Measurements from ENCODE around the gene TEX30. TPM values are rescaled to one million over a fixed set of nuclear protein-coding genes. Genes with fewer than 3 reads are reported as not detected.

The TEX30 gene
- total RNA-seq, 1 experiment from 2014 or later: 8.9 TPM

GRCh38 chr13:102776271-102776670 is 2.7 kb upstream of the TEX30 start:
- DNase-seq (ENCODE audit: low spot score) (no peak), ATAC-seq (no peak)
- Mint-ChIP-seq H3K27ac (no peak overlapping the region), H3K4me3 (no peak overlapping the region), H3K4me1 (peaks cover 7% of the 10 kb centered on the region), H3K9me3 (peaks cover 8% of the 10 kb centered on the region), H3K27me3 (ENCODE audit: low read depth) (peaks cover 25% of the 10 kb centered on the region), H3K36me3 (peaks cover 8% of the 10 kb centered on the region)
- TF ChIP-seq ZNF532 (CRISPR knock-in tag; IDR thresholded peaks at IDR 0.05; ENCODE audit: borderline replicate concordance) (no peak), RORB (CRISPR knock-in tag; IDR thresholded peaks at IDR 0.05) (no peak), MXD4 (CRISPR knock-in tag; IDR thresholded peaks at IDR 0.05; ENCODE audit: borderline replicate concordance) (no peak), GRHL2 (CRISPR knock-in tag; IDR thresholded peaks at IDR 0.05; ENCODE audit: insufficient replicate concordance, severe bottlenecking) (no peak), SOX15 (CRISPR knock-in tag; IDR thresholded peaks at IDR 0.05) (no peak), CDX4 (CRISPR knock-in tag; IDR thresholded peaks at IDR 0.05; ENCODE audit: borderline replicate concordance) (no peak), TEAD4 (CRISPR knock-in tag; IDR thresholded peaks at IDR 0.05) (no peak), NR2C2 (CRISPR knock-in tag; IDR thresholded peaks at IDR 0.05) (no peak), ZNF121 (CRISPR knock-in tag; IDR thresholded peaks at IDR 0.05) (no peak), RELA (CRISPR knock-in tag; IDR thresholded peaks at IDR 0.05; ENCODE audit: borderline replicate concordance) (no peak), ZMAT4 (CRISPR knock-in tag; IDR thresholded peaks at IDR 0.05) (no peak), NFATC4 (CRISPR knock-in tag; IDR thresholded peaks at IDR 0.05) (no peak)
- POLR2A ChIA-PET: no interaction called here
- CTCF ChIA-PET: interaction anchor here (0.6 kb wide), 1 partner anchor 174 kb away, joined by 3 read pairs; no protein-coding TSS in a partner anchor

GRCh38 chr13:102774591-102775520 is 1.3 kb upstream of the TEX30 start:
- DNase-seq (ENCODE audit: low spot score): no peak
- ATAC-seq: no peak
- Mint-ChIP-seq H3K4me3 (peak overlapping the region; percentile 72; the same call in 1 of the 2 replicates), H3K27ac (no peak overlapping the region), H3K27me3 (ENCODE audit: low read depth) (peaks cover 25% of the 10 kb centered on the region), H3K9me3 (no peaks in the 10 kb centered on the region), H3K36me3 (no peaks in the 10 kb centered on the region), H3K4me1 (peaks cover 7% of the 10 kb centered on the region)
- ChIA-PET CTCF (interaction anchor here (0.6 to 1.8 kb wide), 3 partner anchors 25 to 197 kb away, joined by 3 to 4 read pairs (median 4); no protein-coding TSS in a partner anchor), POLR2A (no interaction called here)
- no peak for TF ChIP-seq MYBL2 (CRISPR knock-in tag; IDR thresholded peaks at IDR 0.05)

GRCh38 chr13:102774214-102774568 is 605 bp upstream of the TEX30 start:
- no peaks in the 10 kb centered on the region for H3K9me3 Mint-ChIP-seq
- peak overlapping the region; percentile 72 for H3K4me3 Mint-ChIP-seq
- DNase-seq (ENCODE audit: low spot score) (no peak), ATAC-seq (peak; percentile 6)
- H3K4me1 Mint-ChIP-seq: peaks cover 7% of the 10 kb centered on the region
- peak overlapping the region; percentile 74 for H3K27ac Mint-ChIP-seq
- no peaks in the 10 kb centered on the region for H3K36me3 Mint-ChIP-seq
- TF ChIP-seq ESRRA (CRISPR knock-in tag; IDR thresholded peaks at IDR 0.05; ENCODE audit: borderline replicate concordance): no peak
- TF ChIP-seq ZNF396 (CRISPR knock-in tag; IDR thresholded peaks at IDR 0.05; ENCODE audit: borderline replicate concordance): no peak
- TF ChIP-seq PRDM15 (CRISPR knock-in tag; IDR thresholded peaks at IDR 0.05): no peak
- TF ChIP-seq ZNF416 (CRISPR knock-in tag; IDR thresholded peaks at IDR 0.05): no peak
- ChIA-PET CTCF (interaction anchor here (0.8 to 1.8 kb wide), 4 partner anchors 16 to 96 kb away, joined by 3 to 9 read pairs (median 4); no protein-coding TSS in a partner anchor), POLR2A (interaction anchor here (1.0 to 1.6 kb wide), 2 partner anchors 26 to 182 kb away, joined by 4 to 7 read pairs; no protein-coding TSS in a partner anchor)
- peaks cover 25% of the 10 kb centered on the region for H3K27me3 Mint-ChIP-seq (ENCODE audit: low read depth)

All from WTC11 (cell line).